ENCODE data around the gene SORBS2. TPM values are rescaled to one million over a fixed set of nuclear protein-coding genes. Genes with fewer than 3 reads are reported as not detected.

Gene SORBS2
- total RNA-seq, 1 experiment from 2014 or later = not detected

DNA sequence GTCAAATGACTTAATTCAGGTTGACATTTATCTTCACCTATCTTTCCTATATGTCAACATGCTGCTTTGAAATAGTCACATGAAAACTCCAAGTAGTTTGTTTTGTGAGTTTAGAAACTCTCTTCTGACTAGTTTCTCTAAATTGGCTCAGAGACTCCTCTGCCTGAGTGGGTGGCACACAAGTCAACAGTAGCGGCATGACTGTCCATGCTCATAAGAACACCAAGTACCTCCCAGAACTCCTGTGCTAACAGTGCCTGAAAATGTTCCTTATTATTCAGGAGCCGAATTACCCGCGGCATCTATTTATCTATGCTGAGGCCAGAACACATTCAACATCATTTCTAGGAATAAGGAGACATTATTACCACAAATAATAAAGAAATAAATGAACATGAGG is 116.3 kb downstream of the SORBS2 start:
- H3K4me1 ChIP-seq = no peaks in the 10 kb centered on the region
- H3K36me3 ChIP-seq = no peaks in the 10 kb centered on the region
- H3K27me3 ChIP-seq = no peaks in the 10 kb centered on the region
- DNase-seq = no peak
- H3K27ac ChIP-seq = no peak overlapping the region
- no peak overlapping the region for H3K4me3 ChIP-seq
- no peaks in the 10 kb centered on the region for H3K9me3 ChIP-seq (replicated peaks)

DNA sequence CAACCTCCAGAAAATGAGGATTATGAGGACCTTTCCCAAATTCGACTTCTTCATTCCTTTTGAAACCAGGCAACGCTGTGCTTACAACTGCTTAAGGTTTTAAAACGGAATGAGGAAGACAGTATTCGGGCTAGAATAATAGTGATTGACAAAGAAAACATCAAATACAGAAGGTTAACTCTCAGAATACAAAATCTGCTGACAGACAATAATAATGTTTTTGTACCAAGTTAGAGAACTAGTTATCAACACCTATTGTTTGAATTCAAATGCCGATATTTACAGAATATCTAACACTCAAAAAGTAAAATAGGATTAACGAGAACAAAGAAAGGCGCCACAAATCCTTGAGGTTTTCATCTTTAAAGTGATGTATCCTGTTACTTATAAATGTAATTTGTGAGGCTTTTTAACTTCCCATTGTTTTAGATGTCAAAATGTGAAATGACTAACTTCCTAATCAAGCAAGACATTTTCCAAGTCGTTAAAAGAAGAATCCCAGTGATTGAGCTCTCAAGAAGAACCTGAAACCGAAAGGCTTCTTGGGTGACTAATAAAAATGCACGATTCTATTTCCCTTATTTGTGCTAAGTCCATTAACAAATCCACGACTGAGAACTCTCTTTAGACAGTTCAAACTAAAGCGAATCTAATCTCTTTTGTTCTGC is 118.3 kb downstream of the SORBS2 start:
- no peak for DNase-seq
- H3K4me1 ChIP-seq = no peaks in the 10 kb centered on the region
- H3K27ac ChIP-seq = no peak overlapping the region
- H3K4me3 ChIP-seq = no peak overlapping the region
- H3K9me3 ChIP-seq (replicated peaks) = no peaks in the 10 kb centered on the region
- H3K36me3 ChIP-seq = no peaks in the 10 kb centered on the region
- H3K27me3 ChIP-seq = no peaks in the 10 kb centered on the region

- Histone ChIP-seq H3K9me3 (replicated peaks) (no peaks in the 10 kb centered on the region), H3K4me3 (no peak overlapping the region), H3K36me3 (no peaks in the 10 kb centered on the region), H3K27ac (no peak overlapping the region), H3K27me3 (no peaks in the 10 kb centered on the region), H3K4me1 (no peaks in the 10 kb centered on the region)
- no peak for DNase-seq
Measured at GRCh38 chr4:185689407-185689806, 122.6 kb downstream of the SORBS2 start.

- no peak for DNase-seq
- Histone ChIP-seq H3K4me1 (no peaks in the 10 kb centered on the region), H3K4me3 (no peak overlapping the region), H3K36me3 (no peaks in the 10 kb centered on the region), H3K27me3 (no peaks in the 10 kb centered on the region), H3K27ac (no peak overlapping the region), H3K9me3 (replicated peaks) (no peaks in the 10 kb centered on the region)
Measured at GRCh38 chr4:185685804-185686203, 126.2 kb downstream of the SORBS2 start.

DNA sequence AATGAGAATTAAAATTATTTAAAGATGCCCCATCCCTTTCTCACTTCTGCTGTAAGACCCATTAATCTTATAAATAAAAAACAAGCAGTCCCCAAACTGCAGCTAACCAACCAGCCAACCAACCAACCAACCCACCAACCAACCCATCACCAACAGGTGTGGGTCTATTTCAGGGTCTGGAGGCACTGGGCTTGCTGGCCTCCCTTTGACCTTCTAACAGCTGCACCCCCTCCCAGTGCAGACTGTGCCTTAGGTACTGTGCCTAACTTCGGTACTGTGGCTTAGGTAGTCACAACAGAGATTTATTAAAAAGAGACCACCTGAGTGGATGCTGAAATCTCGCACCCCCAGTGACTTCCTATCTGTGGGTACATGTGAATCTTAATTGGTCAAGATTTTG is 128.1 kb downstream of the SORBS2 start:
- H3K9me3 ChIP-seq (replicated peaks) = no peaks in the 10 kb centered on the region
- no peak overlapping the region for H3K4me3 ChIP-seq
- H3K27me3 ChIP-seq = no peaks in the 10 kb centered on the region
- H3K4me1 ChIP-seq = no peaks in the 10 kb centered on the region
- no peak for DNase-seq
- H3K27ac ChIP-seq = no peak overlapping the region
- H3K36me3 ChIP-seq = no peaks in the 10 kb centered on the region

GRCh38 chr4:185683222-185683621 is 128.8 kb downstream of the SORBS2 start:
- Histone ChIP-seq H3K4me1 (no peaks in the 10 kb centered on the region), H3K4me3 (no peak overlapping the region), H3K27me3 (no peaks in the 10 kb centered on the region), H3K27ac (no peak overlapping the region), H3K36me3 (no peaks in the 10 kb centered on the region), H3K9me3 (replicated peaks) (no peaks in the 10 kb centered on the region)
- no peak for DNase-seq

GRCh38 chr4:185682236-185682635 is 129.8 kb downstream of the SORBS2 start:
- no peaks in the 10 kb centered on the region for H3K9me3 ChIP-seq (replicated peaks)
- no peaks in the 10 kb centered on the region for H3K27me3 ChIP-seq
- H3K4me1 ChIP-seq = no peaks in the 10 kb centered on the region
- DNase-seq = no peak
- H3K4me3 ChIP-seq = no peak overlapping the region
- no peak overlapping the region for H3K27ac ChIP-seq
- H3K36me3 ChIP-seq = no peaks in the 10 kb centered on the region

- H3K4me3 ChIP-seq = no peak overlapping the region
- H3K4me1 ChIP-seq = no peaks in the 10 kb centered on the region
- H3K36me3 ChIP-seq = no peaks in the 10 kb centered on the region
- H3K27me3 ChIP-seq = no peaks in the 10 kb centered on the region
- H3K9me3 ChIP-seq (replicated peaks) = no peaks in the 10 kb centered on the region
- H3K27ac ChIP-seq = no peak overlapping the region
- DNase-seq = no peak
Measured at GRCh38 chr4:185681604-185682003, 130.4 kb downstream of the SORBS2 start.

DNA sequence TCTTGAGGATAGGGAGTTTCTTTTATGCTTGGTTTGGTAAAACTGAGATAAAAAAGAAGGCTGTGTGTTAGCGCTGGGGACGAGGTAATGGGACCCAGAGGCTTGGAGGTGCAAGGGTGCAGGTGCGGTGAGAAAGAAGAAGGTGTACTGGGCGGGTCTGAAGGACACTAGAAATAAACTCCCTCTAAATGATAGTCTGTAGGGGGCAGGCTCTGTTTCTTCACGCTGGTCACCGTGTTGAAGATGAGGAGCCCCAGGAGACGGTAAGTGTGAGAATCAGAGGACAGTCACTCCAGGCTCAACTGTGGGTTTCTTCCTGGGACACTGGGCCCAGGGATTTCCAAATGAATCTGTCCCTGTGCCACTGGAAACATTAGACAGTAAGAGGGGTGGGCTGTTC is 131.4 kb downstream of the SORBS2 start:
- no peak overlapping the region for H3K4me3 ChIP-seq
- H3K27ac ChIP-seq = no peak overlapping the region
- H3K9me3 ChIP-seq (replicated peaks) = no peaks in the 10 kb centered on the region
- no peaks in the 10 kb centered on the region for H3K4me1 ChIP-seq
- no peaks in the 10 kb centered on the region for H3K27me3 ChIP-seq
- H3K36me3 ChIP-seq = no peaks in the 10 kb centered on the region
- DNase-seq = no peak

DNA sequence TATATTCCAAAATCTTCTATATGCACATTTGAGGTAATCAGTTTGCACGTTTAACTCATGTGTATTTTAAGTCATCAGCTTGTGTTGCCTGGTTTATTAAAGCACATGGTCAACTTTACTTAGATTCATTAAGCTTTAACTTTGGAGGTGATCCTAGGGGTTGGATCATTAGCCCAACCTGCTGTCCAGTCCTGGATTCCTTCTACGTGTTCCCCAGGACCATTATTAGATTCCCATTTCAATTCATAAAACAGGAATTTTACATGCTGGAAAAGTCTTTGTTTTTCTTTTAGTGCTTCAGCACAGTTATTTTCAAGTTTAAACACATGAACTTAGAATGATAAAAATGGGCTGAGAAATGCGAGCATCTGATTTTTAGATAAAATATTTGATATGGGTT is 132.5 kb downstream of the SORBS2 start:
- Histone ChIP-seq H3K4me3 (no peak overlapping the region), H3K27me3 (no peaks in the 10 kb centered on the region), H3K27ac (no peak overlapping the region), H3K4me1 (no peaks in the 10 kb centered on the region), H3K9me3 (replicated peaks) (no peaks in the 10 kb centered on the region), H3K36me3 (no peaks in the 10 kb centered on the region)
- DNase-seq = no peak

DNA sequence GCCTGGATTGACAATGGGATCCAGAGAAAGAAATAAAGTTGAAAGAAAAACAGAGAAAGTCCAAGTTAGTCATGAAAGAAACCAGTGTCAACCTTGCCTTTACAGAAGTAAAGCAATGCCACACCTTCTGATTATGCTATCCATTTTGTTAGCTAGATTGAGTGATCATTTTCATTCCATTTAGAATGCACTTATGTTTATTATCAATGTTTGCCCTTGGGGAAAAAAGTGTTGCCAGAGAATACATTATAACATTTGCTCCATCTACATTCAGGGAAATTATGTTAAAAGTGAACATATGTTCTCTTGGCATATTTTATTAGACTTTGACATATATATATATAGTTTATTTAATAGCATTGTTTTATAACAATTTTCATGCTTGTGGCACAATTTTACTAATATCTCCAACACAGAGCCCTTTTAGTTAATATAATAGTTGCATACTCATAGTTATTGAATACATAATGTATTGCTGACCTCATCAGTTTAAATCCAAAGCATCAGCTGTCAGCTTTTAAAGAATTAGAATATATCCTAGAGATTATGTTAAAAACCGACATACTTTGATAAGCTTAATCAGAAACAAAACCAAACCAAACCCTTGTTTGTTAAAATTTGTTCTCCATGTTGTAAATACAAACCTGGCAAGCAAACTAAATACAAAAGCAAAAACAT is 134.2 kb downstream of the SORBS2 start:
- no peaks in the 10 kb centered on the region for H3K4me1 ChIP-seq
- DNase-seq = no peak
- no peak overlapping the region for H3K4me3 ChIP-seq
- no peak overlapping the region for H3K27ac ChIP-seq
- no peaks in the 10 kb centered on the region for H3K27me3 ChIP-seq
- H3K9me3 ChIP-seq (replicated peaks) = no peaks in the 10 kb centered on the region
- H3K36me3 ChIP-seq = no peaks in the 10 kb centered on the region

GRCh38 chr4:185672618-185673017 is 139.4 kb downstream of the SORBS2 start:
- H3K36me3 ChIP-seq = no peaks in the 10 kb centered on the region
- H3K9me3 ChIP-seq (replicated peaks) = no peaks in the 10 kb centered on the region
- no peak overlapping the region for H3K4me3 ChIP-seq
- no peaks in the 10 kb centered on the region for H3K27me3 ChIP-seq
- no peaks in the 10 kb centered on the region for H3K4me1 ChIP-seq
- H3K27ac ChIP-seq = no peak overlapping the region
- DNase-seq = no peak

DNA sequence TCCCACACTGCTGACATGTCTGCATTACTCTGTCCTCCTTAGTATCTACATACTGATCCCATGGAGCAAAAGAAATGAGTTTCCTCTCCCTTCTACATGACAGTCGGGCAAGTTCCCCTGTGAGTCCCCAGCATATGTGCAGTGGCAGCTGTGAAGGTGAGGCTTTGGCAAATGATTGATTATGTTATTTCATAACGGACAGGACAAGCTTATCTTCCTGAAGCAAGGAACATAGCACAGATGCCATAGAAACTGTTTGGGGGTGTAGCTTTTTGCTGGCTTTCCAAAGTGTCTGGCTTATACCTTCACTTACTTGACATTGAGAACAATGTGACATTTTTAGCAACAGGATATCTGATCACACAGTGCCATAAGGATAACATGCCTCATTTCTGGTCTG is 139.8 kb downstream of the SORBS2 start:
- no peaks in the 10 kb centered on the region for H3K9me3 ChIP-seq (replicated peaks)
- no peak overlapping the region for H3K27ac ChIP-seq
- no peak overlapping the region for H3K4me3 ChIP-seq
- no peaks in the 10 kb centered on the region for H3K27me3 ChIP-seq
- H3K4me1 ChIP-seq = no peaks in the 10 kb centered on the region
- no peak for DNase-seq
- no peaks in the 10 kb centered on the region for H3K36me3 ChIP-seq

- no peak overlapping the region for H3K27ac ChIP-seq
- H3K27me3 ChIP-seq = no peaks in the 10 kb centered on the region
- H3K9me3 ChIP-seq (replicated peaks) = no peaks in the 10 kb centered on the region
- H3K4me3 ChIP-seq = no peak overlapping the region
- no peak for DNase-seq
- H3K36me3 ChIP-seq = no peaks in the 10 kb centered on the region
- H3K4me1 ChIP-seq = no peaks in the 10 kb centered on the region
Measured at GRCh38 chr4:185671496-185671895, 140.5 kb downstream of the SORBS2 start.

DNA sequence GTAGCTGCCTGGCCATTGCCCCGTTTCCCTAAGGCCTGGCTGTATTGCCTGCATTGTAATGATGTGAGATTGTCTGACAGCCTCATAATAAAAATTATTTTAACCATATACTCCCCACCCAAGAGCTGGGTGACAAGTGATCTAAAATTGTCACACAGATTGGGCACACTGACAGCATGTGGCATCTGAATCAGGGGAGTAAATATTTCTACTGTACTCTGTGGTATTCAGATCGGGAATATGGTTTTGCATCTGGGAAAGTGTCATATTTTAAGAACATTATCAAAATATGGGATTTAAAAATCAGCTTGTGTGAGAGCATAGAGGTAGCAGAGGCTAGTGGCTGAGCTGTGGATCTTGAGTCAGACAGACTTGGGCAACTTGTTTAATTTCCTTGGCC is 140.9 kb downstream of the SORBS2 start:
- no peak for DNase-seq
- Histone ChIP-seq H3K4me1 (no peaks in the 10 kb centered on the region), H3K36me3 (no peaks in the 10 kb centered on the region), H3K27me3 (no peaks in the 10 kb centered on the region), H3K4me3 (no peak overlapping the region), H3K9me3 (replicated peaks) (no peaks in the 10 kb centered on the region), H3K27ac (no peak overlapping the region)

DNA sequence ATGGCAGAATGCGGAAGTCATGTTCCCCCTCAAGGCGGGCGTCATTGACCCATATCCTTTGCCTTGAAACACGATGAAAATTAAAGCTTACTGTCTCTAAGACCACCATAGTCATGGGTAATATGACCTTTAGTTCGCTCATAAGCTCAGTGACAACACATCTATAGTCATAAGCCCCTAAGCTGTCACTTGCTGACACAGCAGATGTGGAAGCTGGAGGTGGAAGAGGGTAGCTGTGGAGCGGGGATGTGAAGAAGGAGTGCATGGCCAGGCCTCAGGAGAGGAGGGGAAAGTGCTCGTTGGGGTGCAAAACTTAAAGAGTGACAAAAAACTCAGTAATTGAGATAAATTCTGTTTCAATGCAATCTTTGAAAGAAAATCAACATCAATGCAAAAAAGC is 142.7 kb downstream of the SORBS2 start:
- DNase-seq = no peak
- H3K4me3 ChIP-seq = no peak overlapping the region
- H3K27ac ChIP-seq = no peak overlapping the region
- no peaks in the 10 kb centered on the region for H3K36me3 ChIP-seq
- no peaks in the 10 kb centered on the region for H3K4me1 ChIP-seq
- H3K9me3 ChIP-seq (replicated peaks) = no peaks in the 10 kb centered on the region
- H3K27me3 ChIP-seq = no peaks in the 10 kb centered on the region

Measured in SJCRH30 (cell line).